Natural killer cell treated with Interleukin-12 subunit alpha and Interleukin-12 subunit beta and Interleukin-15 and Interleukin-18, amount 100 ng/mL, for 72 hours (primary cell): ENCODE results near the gene HSP90AB1. TPM values are rescaled to one million over a fixed set of nuclear protein-coding genes. Genes with fewer than 3 reads are reported as not detected.

Experiments used
- ATAC-seq, 2 donors: fragments of 150-1000 bp; cut with Tn5 transposase in 1 of 2; sonication (Bioruptor Pico), chemical (Tn5 transposase) in 1 of 2; 2 replicates each; pipeline ENCODE4 v1.10.0; 2021
- DNase-seq: peaks from one replicate; pipeline ENCODE4 v3.0.0; 2022; ENCODE audit warnings: low spot score
- H3K27ac Mint-ChIP-seq, 2 donors: 1 replicate in 1 of 2; 2 replicates in 1 of 2; pipeline ENCODE4 v1.8.0; 2022; ENCODE audit warnings: mixed read lengths in 2 of 2, mild to moderate bottlenecking in 1 of 2, moderate library complexity in 1 of 2
- H3K27me3 Mint-ChIP-seq, 2 donors: 1 replicate in 1 of 2; 2 replicates in 1 of 2; pipeline ENCODE4 v1.8.0; 2022; ENCODE audit warnings: mixed read lengths in 2 of 2
- H3K36me3 Mint-ChIP-seq: one replicate; pipeline ENCODE4 v1.8.0; 2022; ENCODE audit warnings: mixed read lengths
- H3K4me1 Mint-ChIP-seq, 2 donors: 1 replicate in 1 of 2; 2 replicates in 1 of 2; pipeline ENCODE4 v1.8.0; 2022; ENCODE audit warnings: low read depth in 2 of 2, mixed read lengths in 2 of 2, mild to moderate bottlenecking in 1 of 2
- H3K4me3 Mint-ChIP-seq: one replicate; pipeline ENCODE4 v1.8.0; 2022; ENCODE audit warnings: mixed read lengths
- H3K9me3 Mint-ChIP-seq: 2 replicates; pipeline ENCODE4 v1.8.0; 2022; ENCODE audit warnings: mixed read lengths
- total RNA-seq, 2 donors: library from RNA; stranded (reverse); gene quantifications; one replicate each; pipeline ENCODE4 v1.2.3, GENCODE V29; 2022

HSP90AB1 gene
- total RNA-seq, 2 donors from 2014 or later: 1,035 to 1,696 TPM

DNA sequence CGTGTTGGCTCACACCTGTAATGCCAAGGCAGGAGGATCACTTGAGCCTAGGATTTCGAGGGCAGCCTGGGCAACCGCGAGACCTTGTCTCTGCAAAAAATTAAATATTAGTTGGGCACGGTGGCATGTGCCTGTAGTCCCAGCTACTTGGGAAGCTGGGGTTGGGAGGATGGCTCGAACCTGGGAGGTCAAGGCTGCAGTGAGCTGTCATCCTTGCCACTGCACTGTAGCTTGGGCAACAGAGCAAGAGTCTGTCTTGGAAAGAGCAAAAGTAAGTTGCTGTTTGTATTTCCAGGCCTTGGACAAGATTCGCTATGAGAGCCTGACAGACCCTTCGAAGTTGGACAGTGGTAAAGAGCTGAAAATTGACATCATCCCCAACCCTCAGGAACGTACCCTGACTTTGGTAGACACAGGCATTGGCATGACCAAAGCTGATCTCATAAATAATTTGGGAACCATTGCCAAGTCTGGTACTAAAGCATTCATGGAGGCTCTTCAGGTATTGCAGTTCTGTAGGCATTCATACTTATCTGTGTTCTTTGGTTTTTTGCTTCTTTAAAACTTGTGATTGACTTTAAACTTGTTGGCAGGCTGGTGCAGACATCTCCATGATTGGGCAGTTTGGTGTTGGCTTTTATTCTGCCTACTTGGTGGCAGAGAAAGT is 2.3 kb downstream of the HSP90AB1 start:
- peaks cover 61 to 65% of the 10 kb centered on the region in 2 donors for H3K4me1 Mint-ChIP-seq
- DNase-seq (no peak), ATAC-seq (no peak)
- H3K9me3 Mint-ChIP-seq: no peaks in the 10 kb centered on the region
- peak overlapping the region; percentile 98 for H3K27ac Mint-ChIP-seq
- peaks cover 66% of the 10 kb centered on the region for H3K36me3 Mint-ChIP-seq
- H3K27me3 Mint-ChIP-seq: no peaks in the 10 kb centered on the region
- peak overlapping the region; percentile 94 for H3K4me3 Mint-ChIP-seq

DNA sequence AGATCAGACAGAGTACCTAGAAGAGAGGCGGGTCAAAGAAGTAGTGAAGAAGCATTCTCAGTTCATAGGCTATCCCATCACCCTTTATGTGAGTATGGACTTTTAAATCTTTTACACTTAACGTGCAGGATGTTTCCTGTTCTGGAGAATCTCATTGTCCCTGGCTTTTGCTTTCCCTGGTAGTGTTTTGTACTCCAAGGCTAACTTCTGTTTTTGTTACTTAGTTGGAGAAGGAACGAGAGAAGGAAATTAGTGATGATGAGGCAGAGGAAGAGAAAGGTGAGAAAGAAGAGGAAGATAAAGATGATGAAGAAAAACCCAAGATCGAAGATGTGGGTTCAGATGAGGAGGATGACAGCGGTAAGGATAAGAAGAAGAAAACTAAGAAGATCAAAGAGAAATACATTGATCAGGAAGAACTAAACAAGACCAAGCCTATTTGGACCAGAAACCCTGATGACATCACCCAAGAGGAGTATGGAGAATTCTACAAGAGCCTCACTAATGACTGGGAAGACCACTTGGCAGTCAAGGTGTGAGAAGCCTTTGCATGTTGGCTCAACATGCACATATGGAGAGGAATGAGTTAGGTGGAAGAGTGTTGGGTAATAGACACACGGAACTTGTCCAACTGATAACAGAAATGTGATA is 3.3 kb downstream of the HSP90AB1 start:
- ATAC-seq (no peak), DNase-seq (no peak)
- Mint-ChIP-seq H3K9me3 (no peaks in the 10 kb centered on the region), H3K27me3 (no peaks in the 10 kb centered on the region), H3K4me3 (peak overlapping the region; percentile 94), H3K36me3 (peaks cover 71% of the 10 kb centered on the region), H3K27ac (peak overlapping the region; percentile 98), H3K4me1 (peaks cover 65 to 71% of the 10 kb centered on the region in 2 donors)

DNA sequence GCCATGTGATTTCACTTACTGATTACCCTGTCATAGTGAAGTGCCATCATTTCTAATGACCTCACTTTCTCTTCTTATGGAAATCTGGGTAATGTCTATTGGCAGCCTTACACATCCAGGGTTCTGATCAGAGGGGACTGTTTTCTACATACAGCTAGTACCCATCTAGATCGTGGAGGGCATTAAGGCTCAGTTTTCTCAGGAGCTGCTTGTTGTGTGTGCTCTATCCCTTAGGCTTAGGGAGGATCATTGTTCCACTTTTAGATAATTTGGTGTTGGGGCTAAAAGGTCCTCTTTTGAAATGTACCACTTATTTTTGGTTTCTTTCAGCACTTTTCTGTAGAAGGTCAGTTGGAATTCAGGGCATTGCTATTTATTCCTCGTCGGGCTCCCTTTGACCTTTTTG is 3.8 kb downstream of the HSP90AB1 start:
- Mint-ChIP-seq H3K9me3 (no peaks in the 10 kb centered on the region), H3K4me3 (peak overlapping the region; percentile 94), H3K36me3 (peaks cover 71% of the 10 kb centered on the region), H3K4me1 (peaks cover 65 to 71% of the 10 kb centered on the region in 2 donors), H3K27ac (peak overlapping the region; percentile 98), H3K27me3 (no peaks in the 10 kb centered on the region)
- ATAC-seq (no peak), DNase-seq (no peak)

DNA sequence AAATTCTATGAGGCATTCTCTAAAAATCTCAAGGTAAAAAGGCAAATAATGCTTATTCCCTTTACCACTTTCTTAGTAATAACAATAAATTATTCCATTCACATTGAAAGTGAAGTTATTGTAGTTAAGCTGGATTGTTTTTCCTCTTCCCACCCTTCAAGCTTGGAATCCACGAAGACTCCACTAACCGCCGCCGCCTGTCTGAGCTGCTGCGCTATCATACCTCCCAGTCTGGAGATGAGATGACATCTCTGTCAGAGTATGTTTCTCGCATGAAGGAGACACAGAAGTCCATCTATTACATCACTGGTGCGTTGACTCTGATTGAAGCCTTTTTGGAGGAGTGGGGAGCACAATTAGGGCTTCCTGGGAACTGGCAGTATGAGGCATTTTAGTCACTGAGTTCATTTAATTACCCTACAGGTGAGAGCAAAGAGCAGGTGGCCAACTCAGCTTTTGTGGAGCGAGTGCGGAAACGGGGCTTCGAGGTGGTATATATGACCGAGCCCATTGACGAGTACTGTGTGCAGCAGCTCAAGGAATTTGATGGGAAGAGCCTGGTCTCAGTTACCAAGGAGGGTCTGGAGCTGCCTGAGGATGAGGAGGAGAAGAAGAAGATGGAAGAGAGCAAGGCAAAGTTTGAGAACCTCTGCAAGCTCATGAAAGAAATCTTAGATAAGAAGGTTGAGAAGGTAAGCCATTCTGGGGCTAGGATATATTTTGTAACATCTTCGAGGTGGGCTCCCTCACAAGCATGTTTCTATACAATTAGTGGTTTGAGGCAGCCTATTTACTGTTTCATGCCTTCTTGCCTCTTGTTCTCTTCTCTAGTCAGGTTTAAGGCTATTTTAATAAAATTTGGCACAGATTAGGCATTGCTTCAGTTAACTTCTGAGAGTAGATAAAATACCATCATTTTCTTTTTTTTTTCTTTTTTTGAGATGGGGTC is 4.9 kb downstream of the HSP90AB1 start:
- no peak for ATAC-seq
- Mint-ChIP-seq H3K36me3 (peaks cover 69% of the 10 kb centered on the region), H3K4me1 (peaks cover 72 to 79% of the 10 kb centered on the region in 2 donors), H3K9me3 (no peaks in the 10 kb centered on the region), H3K4me3 (peak overlapping the region; percentile 94), H3K27ac (peak overlapping the region; percentile 91 to 98), H3K27me3 (no peaks in the 10 kb centered on the region)
- no peak for DNase-seq

DNA sequence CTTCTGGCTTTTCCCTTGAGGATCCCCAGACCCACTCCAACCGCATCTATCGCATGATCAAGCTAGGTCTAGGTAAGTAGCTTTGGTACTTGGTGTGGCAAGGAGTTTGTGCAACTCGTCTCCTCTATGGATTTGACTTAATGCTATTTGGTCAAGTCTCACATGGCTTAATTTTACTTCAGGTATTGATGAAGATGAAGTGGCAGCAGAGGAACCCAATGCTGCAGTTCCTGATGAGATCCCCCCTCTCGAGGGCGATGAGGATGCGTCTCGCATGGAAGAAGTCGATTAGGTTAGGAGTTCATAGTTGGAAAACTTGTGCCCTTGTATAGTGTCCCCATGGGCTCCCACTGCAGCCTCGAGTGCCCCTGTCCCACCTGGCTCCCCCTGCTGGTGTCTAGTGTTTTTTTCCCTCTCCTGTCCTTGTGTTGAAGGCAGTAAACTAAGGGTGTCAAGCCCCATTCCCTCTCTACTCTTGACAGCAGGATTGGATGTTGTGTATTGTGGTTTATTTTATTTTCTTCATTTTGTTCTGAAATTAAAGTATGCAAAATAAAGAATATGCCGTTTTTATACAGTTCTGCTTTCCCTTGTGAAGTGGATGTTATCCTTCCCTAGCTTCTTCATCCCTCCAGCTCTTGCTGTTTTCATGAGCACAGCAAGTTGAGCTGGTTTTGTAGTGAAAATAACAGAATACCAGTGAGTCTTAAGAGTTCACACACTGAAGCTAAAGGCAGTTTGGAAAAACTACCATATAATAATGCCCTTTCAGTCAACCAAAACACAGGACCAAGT is 6.6 kb downstream of the HSP90AB1 start:
- no peak for ATAC-seq
- no peak for DNase-seq
- H3K4me3 Mint-ChIP-seq: peak overlapping the region; percentile 94
- H3K27ac Mint-ChIP-seq: peak overlapping the region; percentile 91 to 98
- peaks cover 72 to 78% of the 10 kb centered on the region in 2 donors for H3K4me1 Mint-ChIP-seq
- peaks cover 55% of the 10 kb centered on the region for H3K36me3 Mint-ChIP-seq
- H3K9me3 Mint-ChIP-seq: no peaks in the 10 kb centered on the region
- no peaks in the 10 kb centered on the region for H3K27me3 Mint-ChIP-seq

DNA sequence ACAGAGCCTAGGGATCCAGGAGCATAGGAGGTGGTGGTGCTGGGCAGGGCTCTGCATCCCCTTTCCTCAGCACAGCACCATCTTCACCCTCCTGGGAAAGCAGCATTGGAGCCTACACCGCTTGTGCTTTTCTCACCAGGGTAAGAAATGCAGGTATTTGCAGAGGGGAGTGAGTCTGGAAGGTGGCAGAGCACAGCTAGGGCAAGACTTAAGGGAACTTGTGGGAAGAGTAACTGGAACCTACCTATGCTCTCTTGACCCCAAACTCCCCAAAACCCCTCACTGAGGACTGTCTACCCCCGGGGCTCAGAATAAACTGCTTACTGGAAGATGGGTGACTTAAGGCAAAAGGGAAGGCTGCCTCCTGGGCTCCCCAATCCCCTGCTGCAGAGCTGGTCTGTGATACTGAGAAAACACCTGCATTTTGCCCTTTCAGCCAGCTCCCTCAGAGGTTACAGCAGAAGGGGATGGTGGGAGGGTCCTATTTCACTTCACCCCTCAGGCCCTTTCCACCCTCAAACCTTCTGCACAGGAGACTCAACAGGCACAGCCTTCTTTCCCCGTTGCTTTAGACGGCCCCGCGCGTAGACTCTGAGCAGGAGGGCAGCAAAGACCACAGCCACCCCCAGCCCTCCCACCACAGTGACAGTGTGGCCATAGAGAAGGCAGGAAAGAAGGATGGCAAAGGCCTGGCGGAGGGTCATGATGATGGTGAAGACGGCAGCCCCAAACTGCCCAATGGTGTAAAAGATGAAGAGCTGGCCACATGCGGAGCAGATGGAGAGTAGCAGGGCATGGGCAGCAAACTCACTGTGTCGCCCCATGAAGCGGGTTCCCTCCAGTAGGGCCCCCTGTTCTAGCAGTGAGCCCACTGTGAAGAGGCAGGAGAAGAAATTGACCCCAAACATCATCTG is 7.5 kb downstream of the HSP90AB1 start:
- Mint-ChIP-seq H3K4me3 (peak overlapping the region; percentile 18), H3K9me3 (no peaks in the 10 kb centered on the region), H3K27me3 (no peaks in the 10 kb centered on the region), H3K27ac (peak overlapping the region; percentile 91 to 98), H3K4me1 (peaks cover 70 to 74% of the 10 kb centered on the region in 2 donors), H3K36me3 (peaks cover 46% of the 10 kb centered on the region)
- ATAC-seq (no peak), DNase-seq (no peak)

DNA sequence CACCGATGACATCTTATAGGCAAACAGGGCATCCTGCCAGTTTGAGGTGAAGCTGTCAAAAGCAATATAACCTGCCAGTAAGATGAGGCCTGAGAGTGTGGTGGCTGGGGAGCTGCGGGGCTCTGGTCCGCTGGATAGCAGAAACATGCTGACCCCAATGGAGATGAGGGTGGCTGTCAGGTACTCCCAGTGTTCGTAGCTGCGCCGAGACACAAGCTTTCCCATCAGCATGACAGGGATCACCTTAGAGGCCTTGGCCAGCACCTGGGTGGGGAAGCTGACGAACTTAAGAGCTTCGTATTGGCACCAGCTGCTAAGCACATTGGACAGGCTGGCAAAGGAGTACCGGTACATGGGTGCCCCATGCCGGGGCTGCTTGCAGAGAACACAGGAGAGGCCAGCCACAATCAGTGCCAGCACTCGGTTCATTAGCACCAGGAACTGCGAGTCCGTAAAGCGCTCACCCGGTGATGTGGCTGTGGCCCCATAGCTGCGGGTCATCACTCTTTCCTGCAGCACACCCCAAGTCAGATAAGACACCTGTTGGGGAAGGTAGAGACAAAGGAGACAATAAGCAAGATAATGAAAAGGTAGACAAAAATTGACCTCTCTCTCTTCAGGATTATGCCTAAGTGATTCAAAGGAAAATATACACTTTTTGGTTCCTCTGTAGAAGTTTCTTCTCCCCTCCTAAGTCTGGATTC is 8.4 kb downstream of the HSP90AB1 start:
- DNase-seq (no peak), ATAC-seq (peak in 1 of 2 donors; percentile 0)
- H3K27me3 Mint-ChIP-seq: no peaks in the 10 kb centered on the region
- H3K9me3 Mint-ChIP-seq: no peaks in the 10 kb centered on the region
- H3K4me1 Mint-ChIP-seq: peaks cover 62 to 66% of the 10 kb centered on the region in 2 donors
- H3K27ac Mint-ChIP-seq: peak overlapping the region; percentile 91 to 98
- peak overlapping the region; percentile 88 for H3K4me3 Mint-ChIP-seq
- peaks cover 38% of the 10 kb centered on the region for H3K36me3 Mint-ChIP-seq

DNA sequence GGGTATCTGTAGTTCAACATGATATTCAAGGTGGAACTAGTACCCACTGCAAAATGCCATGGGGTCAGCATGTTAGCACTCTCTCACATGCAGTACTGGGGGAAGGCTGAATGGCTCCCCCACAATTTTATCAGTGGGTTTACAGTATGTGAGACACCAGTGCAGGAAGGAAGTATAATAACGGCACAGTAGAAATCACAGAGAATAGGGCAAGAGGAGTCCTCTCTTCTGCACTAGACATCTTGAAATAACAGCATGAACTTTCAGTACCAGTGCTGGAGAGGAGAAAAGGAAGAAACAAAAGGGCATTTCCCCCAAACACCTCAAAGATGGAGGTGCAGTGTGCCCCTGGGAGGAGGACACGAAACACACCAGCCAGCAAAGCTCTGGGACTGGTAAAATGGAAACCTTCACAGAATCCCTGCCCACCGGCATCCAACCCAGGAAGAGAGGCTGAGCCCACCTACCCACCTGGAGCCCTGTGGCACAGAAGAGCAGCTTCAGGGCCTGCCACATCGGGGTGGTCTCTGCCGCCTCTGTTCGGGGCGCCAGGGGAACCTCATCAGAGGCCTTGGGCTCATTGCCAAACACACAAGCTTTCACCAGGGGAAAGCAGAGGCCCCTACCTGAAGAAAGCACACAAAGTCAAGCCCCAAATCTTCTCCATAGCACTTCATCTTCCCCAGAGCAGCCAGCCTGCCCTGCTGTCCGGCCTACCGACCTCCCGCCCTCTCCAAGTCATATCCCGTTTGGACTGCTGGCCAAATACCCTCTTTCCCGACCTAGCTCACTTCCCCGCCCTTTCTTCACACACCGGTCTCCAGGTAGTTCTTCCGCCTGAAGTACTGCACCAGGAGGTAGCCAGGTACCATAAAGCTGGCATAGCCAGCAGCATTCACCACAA is 9.2 kb downstream of the HSP90AB1 start:
- Mint-ChIP-seq H3K36me3 (peaks cover 36% of the 10 kb centered on the region), H3K27ac (peak overlapping the region; percentile 91 to 98), H3K4me3 (peak overlapping the region; percentile 88), H3K4me1 (peaks cover 65 to 67% of the 10 kb centered on the region in 2 donors), H3K27me3 (no peaks in the 10 kb centered on the region), H3K9me3 (no peaks in the 10 kb centered on the region)
- ATAC-seq (no peak), DNase-seq (no peak)

DNA sequence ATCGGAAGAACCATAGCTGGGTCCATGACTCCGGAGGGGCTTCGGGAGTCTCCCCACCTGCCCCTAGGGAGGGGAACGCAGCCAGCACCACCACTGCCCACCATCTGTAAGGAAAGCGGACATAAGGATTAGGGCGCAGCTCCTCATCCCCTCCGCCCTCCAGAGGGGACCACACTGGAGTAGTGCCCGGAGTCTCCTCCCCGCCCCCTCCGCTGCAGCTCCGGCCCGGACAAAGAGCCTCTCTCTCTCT is 9.8 kb downstream of the HSP90AB1 start:
- ATAC-seq (no peak), DNase-seq (no peak)
- peaks cover 64 to 66% of the 10 kb centered on the region in 2 donors for H3K4me1 Mint-ChIP-seq
- peak overlapping the region; percentile 91 to 98 for H3K27ac Mint-ChIP-seq
- peaks cover 33% of the 10 kb centered on the region for H3K36me3 Mint-ChIP-seq
- H3K27me3 Mint-ChIP-seq: no peaks in the 10 kb centered on the region
- H3K4me3 Mint-ChIP-seq: peak overlapping the region; percentile 88
- no peaks in the 10 kb centered on the region for H3K9me3 Mint-ChIP-seq

DNA sequence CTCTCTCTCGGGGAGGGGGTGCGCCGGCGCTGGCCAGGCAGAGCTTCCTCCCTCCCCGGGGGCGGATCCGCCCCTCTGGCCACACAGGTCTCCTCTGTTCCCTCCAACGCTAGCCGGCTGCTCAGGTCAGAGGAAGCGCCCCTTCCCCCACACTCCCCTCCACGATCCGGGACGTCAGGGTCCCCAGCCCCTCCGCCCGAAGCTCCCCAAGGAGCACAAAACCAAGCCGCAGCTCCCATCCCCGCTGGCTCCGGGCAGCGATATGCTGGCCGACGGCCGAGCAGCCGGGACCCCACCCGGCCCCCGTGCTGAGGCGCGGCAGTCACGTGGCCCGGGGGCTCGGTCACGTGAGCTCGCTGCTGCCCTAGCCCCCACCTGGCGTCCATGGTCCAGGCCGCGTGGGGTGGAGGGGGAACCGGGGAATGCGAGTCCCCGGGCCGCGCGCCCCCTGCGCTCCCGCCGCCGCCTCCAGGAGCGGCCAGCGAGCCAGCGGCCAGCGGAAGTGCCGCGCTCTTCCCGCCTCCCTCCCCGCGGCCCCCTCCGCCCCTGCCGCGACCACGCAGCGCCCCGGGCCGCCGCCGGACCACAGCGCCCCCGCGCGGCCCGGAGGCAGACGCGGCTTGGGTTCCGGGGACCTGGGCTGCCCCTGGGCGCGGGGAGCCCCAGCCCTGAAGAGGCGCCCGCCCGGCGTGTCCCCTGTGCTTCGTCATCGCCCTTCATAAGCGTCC is 10.3 kb downstream of the HSP90AB1 start, which contains the start of gene SLC35B2:
Gene SLC35B2, minus strand, starts transcription at position 504 of the 728 bp plus-strand sequence. Its CDS starts 118 bp downstream, at position 386.
- DNase-seq (peak; percentile 80), ATAC-seq (peak; percentile 88 to 89)
- H3K27me3 Mint-ChIP-seq: no peaks in the 10 kb centered on the region
- peak within 1 kb of the TSS; percentile 88 for H3K4me3 Mint-ChIP-seq
- peaks cover 28% of the 10 kb centered on the region for H3K36me3 Mint-ChIP-seq
- H3K9me3 Mint-ChIP-seq: no peaks in the 10 kb centered on the region
- peaks cover 59 to 63% of the 10 kb centered on the region in 2 donors for H3K4me1 Mint-ChIP-seq
- peak within 1 kb of the TSS; percentile 93 to 98 for H3K27ac Mint-ChIP-seq
